Colonic mucosa (tissue), 4 donors: ENCODE results near the gene CKM. TPM values are rescaled to one million over a fixed set of nuclear protein-coding genes. Genes with fewer than 3 reads are reported as not detected.
"Not testable (repeated sequence)": the region's sequence is repeated elsewhere in the genome, so short reads cannot be mapped to it uniquely, and the experiment has no call there.

ENCODE experiments used
- DNase-seq: peaks from one replicate; pipeline ENCODE4 v3.0.0-alpha.2; 2020
- H3K27ac ChIP-seq: fragments of 200-600 bp; one replicate; pipeline ENCODE4 v1.8.0; 2021
- H3K27me3 ChIP-seq: fragments of 200-600 bp; one replicate; pipeline ENCODE4 v1.8.0; 2021
- H3K36me3 ChIP-seq: fragments of 200-600 bp; one replicate; pipeline ENCODE4 v1.8.0; 2021
- H3K4me1 ChIP-seq: fragments of 200-600 bp; one replicate; pipeline ENCODE4 v1.8.0; 2021; ENCODE audit warnings: mild to moderate bottlenecking
- H3K4me3 ChIP-seq: fragments of 200-600 bp; one replicate; pipeline ENCODE4 v1.8.0; 2021
- H3K9ac ChIP-seq, 2 donors: one replicate each; pipeline ENCODE4 v1.7.0; 2013; ENCODE audit warnings: control low read depth in 2 of 2, low read depth in 2 of 2, low read length in 2 of 2
- H3K9me3 ChIP-seq: fragments of 200-600 bp; one replicate; pipeline ENCODE4 v1.8.0; 2021
- CTCF ChIP-seq: fragments of 200-600 bp; IDR thresholded peaks from one replicate; pipeline ENCODE4 v1.8.0; 2022; ENCODE audit warnings: antibody characterized with exemption, mild to moderate bottlenecking
- intact Hi-C: fragments of 100-400 bp; cut with DNase I; formaldehyde crosslinking; loops from one replicate; pipeline ENCODE4 v1.14.1; 2022
- total RNA-seq, 2 donors: library from RNA; stranded (reverse); fragmentation: NEBNext Ultra II Directional in 1 of 2; extraction: Animal tissue kit (Norgen Biotek cat#: 25700) in 1 of 2; gene quantifications; one replicate each; pipeline ENCODE4 v1.2.1, GENCODE V29; 2021
- donor health status: healthy.
- donor health status: DM: no; HTN: no; CAD: no.
- donor health status: DM: no; HTN: no; CAD: no.

Gene CKM
- total RNA-seq, 2 donors from 2014 or later: 0.53 TPM; not detected in 1

GRCh38 chr19:45336696-45337251 lies 14.1 kb upstream of the CKM start:
- H3K4me1 ChIP-seq: no peaks in the 10 kb centered on the region
- H3K4me3 ChIP-seq: no peak overlapping the region
- no peak for DNase-seq
- no peaks in the 10 kb centered on the region for H3K9me3 ChIP-seq
- no peaks in the 10 kb centered on the region for H3K36me3 ChIP-seq
- H3K27ac ChIP-seq: no peak overlapping the region
- no peak for TF ChIP-seq CTCF
- no peak overlapping the region for H3K9ac ChIP-seq
- H3K27me3 ChIP-seq: no peaks in the 10 kb centered on the region
- intact Hi-C loops: no loop called here

GRCh38 chr19:45334881-45335280 lies 12.2 kb upstream of the CKM start:
- H3K27ac ChIP-seq, DNase-seq, H3K9ac ChIP-seq, H3K4me3 ChIP-seq, H3K9me3 ChIP-seq, H3K36me3 ChIP-seq, H3K4me1 ChIP-seq, H3K27me3 ChIP-seq, intact Hi-C loops: not testable (repeated sequence)

GRCh38 chr19:45333609-45334303 lies 11.1 kb upstream of the CKM start:
- H3K9me3 ChIP-seq: no peaks in the 10 kb centered on the region
- H3K4me3 ChIP-seq: no peak overlapping the region
- no peaks in the 10 kb centered on the region for H3K4me1 ChIP-seq
- no peak overlapping the region for H3K9ac ChIP-seq
- no peak for TF ChIP-seq CTCF
- no peak overlapping the region for H3K27ac ChIP-seq
- intact Hi-C loops: no loop called here
- DNase-seq: no peak
- H3K27me3 ChIP-seq: no peaks in the 10 kb centered on the region
- no peaks in the 10 kb centered on the region for H3K36me3 ChIP-seq

- Histone ChIP-seq H3K9me3 (no peaks in the 10 kb centered on the region), H3K4me1 (no peaks in the 10 kb centered on the region), H3K27me3 (no peaks in the 10 kb centered on the region), H3K36me3 (no peaks in the 10 kb centered on the region), H3K4me3 (no peak overlapping the region), H3K9ac (no peak overlapping the region), H3K27ac (no peak overlapping the region)
- intact Hi-C loops: no loop called here
- no peak for TF ChIP-seq CTCF
- DNase-seq: no peak
These were observed 8.7 kb upstream of the CKM start for GRCh38 chr19:45331411-45331810.

- no peak for TF ChIP-seq CTCF
- intact Hi-C loops: no loop called here
- no peak for DNase-seq
- no peak overlapping the region for H3K27ac ChIP-seq
- H3K27me3 ChIP-seq: peaks cover 20% of the 10 kb centered on the region
- no peaks in the 10 kb centered on the region for H3K4me1 ChIP-seq
- H3K9me3 ChIP-seq: no peaks in the 10 kb centered on the region
- no peaks in the 10 kb centered on the region for H3K36me3 ChIP-seq
- H3K4me3 ChIP-seq: no peak overlapping the region
- H3K9ac ChIP-seq: no peak overlapping the region
These were observed 4.9 kb upstream of the CKM start for GRCh38 chr19:45327404-45328143.
